Thyroid gland (tissue), 4 donors: Measurements from ENCODE around the gene MANBA.

Source experiments
- CTCF ChIP-seq, 6 experiments: fragments of 200-600 bp in 3 of 6; fragments of 450-650 bp in 3 of 6; sonication (generic) in 3 of 6; IDR thresholded peaks; one replicate each; pipeline ENCODE4 v1.5.1; 2016 to 2019; ENCODE audit warnings: antibody characterized with exemption in 6 of 6, mild to moderate bottlenecking in 2 of 6, inconsistent platforms in 1 of 6, moderate library complexity in 1 of 6
- POLR2A ChIP-seq, 2 donors: fragments of 450-650 bp; IDR thresholded peaks; one replicate each; pipeline ENCODE4 v1.6.1; 2017; ENCODE audit warnings: antibody characterized with exemption in 2 of 2, mild to moderate bottlenecking in 2 of 2, moderate library complexity in 1 of 2

- TF ChIP-seq POLR2A (IDR thresholded peaks at IDR 0.05) (no peak), CTCF (IDR thresholded peaks at IDR 0.05) (no peak)
Observed at GRCh38 chr4:102696758-102697157, 64.0 kb downstream of the MANBA start.
